Measurements from ENCODE around the gene GZMH.

- peak; percentile 45 for TF ChIP-seq CTCF (conservative IDR thresholded peaks at IDR 0.05; ENCODE audit: low read depth, low read length)
- no peak; the same call in 1 of the 2 replicates for TF ChIP-seq RAD21 (IDR thresholded peaks at IDR 0.05; ENCODE audit: low read length)
- TF ChIP-seq POLR2A (IDR thresholded peaks at IDR 0.05; ENCODE audit: low read depth, low read length) = no peak
Observed at GRCh38 chr14:24605435-24606190, 3.9 kb downstream of the GZMH start.

Measured in IMR-90 (cell line).